GM12891 (cell line): ENCODE data around the gene LONRF2.

Experiments
- PAX5 ChIP-seq: IDR thresholded peaks from 2 replicates; pipeline ENCODE4 v1.6.1; 2011; ENCODE audit warnings: low read length, moderate library complexity, mild to moderate bottlenecking; ENCODE audit not compliant: insufficient read depth, severe bottlenecking
- POLR2A ChIP-seq: IDR thresholded peaks from 2 replicates; pipeline ENCODE4 v1.6.1; 2011; ENCODE audit warnings: low read depth, low read length, control low read depth
- POLR2AphosphoS5 ChIP-seq: IDR thresholded peaks from 2 replicates; pipeline ENCODE4 v1.6.1; 2011; ENCODE audit warnings: low read depth, low read length, control low read depth
- POU2F2 ChIP-seq: IDR thresholded peaks from 2 replicates; pipeline ENCODE4 v1.6.1; 2011; ENCODE audit warnings: low read depth, mild to moderate bottlenecking, control low read depth, low read length, moderate library complexity
- TAF1 ChIP-seq: IDR thresholded peaks from 2 replicates; pipeline ENCODE4 v1.6.1; 2011; ENCODE audit warnings: low read depth, low read length, control low read depth

GRCh38 chr2:100276716-100277115, 45.6 kb downstream of the LONRF2 start:
- no peak for TF ChIP-seq POLR2AphosphoS5
- no peak for TF ChIP-seq TAF1
- TF ChIP-seq POLR2A: no peak
- TF ChIP-seq POU2F2: no peak
- no peak for TF ChIP-seq PAX5
